Gastroesophageal sphincter (tissue), 2 donors: ENCODE results near the gene PNPT1.

Experiments
- EP300 ChIP-seq: sonication (generic); formaldehyde crosslinking; IDR thresholded peaks from one replicate; pipeline ENCODE4 v1.6.1; 2017; ENCODE audit warnings: antibody characterized with exemption, mild to moderate bottlenecking
- POLR2A ChIP-seq, 2 donors: fragments of 450-650 bp; IDR thresholded peaks; one replicate each; pipeline ENCODE4 v1.6.1; 2017; ENCODE audit warnings: antibody characterized with exemption in 2 of 2, mild to moderate bottlenecking in 2 of 2, moderate library complexity in 1 of 2

- TF ChIP-seq POLR2A (IDR thresholded peaks at IDR 0.05), result no peak
- TF ChIP-seq EP300, result no peak
These were observed 64.7 kb downstream of the PNPT1 start for GRCh38 chr2:55628931-55629330.
